ENCODE measurements around the gene SPTBN2. TPM values are rescaled to one million over a fixed set of nuclear protein-coding genes. Genes with fewer than 3 reads are reported as not detected.

SPTBN2 gene
- total and polyA plus RNA-seq, 2 of the 8 experiments (the other 6 are each of a cell fraction or from before 2014, with no cell fraction given): 19.1 to 69.0 TPM

- H3K79me1 ChIP-seq (ENCODE audit: low read depth, low read length): no peaks in the 10 kb centered on the region
- ChIA-PET POLR2A (ENCODE audit: partially characterized antibody) (no interaction called here), CTCF (ENCODE audit: partially characterized antibody) (interaction anchor here (0.9 to 1.8 kb wide), 6 partner anchors 8 to 275 kb away, joined by 3 to 5 read pairs (median 4); no protein-coding TSS in a partner anchor)
- no peak overlapping the region for H3K4ac ChIP-seq (replicated peaks; ENCODE audit: insufficient read length, low read depth, low read length)
- peaks cover 0 to 2% of the 10 kb centered on the region in 2 experiments for H4K20me1 ChIP-seq (replicated peaks in 1 of 2; ENCODE audit: control insufficient read depth in 1 of 2, insufficient read depth in 2 of 2, low read length in 2 of 2)
- H4K5ac ChIP-seq (ENCODE audit: insufficient read length, low read depth, low read length): no peak overlapping the region
- no peaks in the 10 kb centered on the region for H3K9me3 ChIP-seq (ENCODE audit: insufficient read depth in 2 of 2, low read depth in 1 of 2, low read length in 1 of 2)
- no peak overlapping the region for H2BK5ac ChIP-seq (ENCODE audit: low read depth, low read length)
- H2BK120ac ChIP-seq (replicated peaks; ENCODE audit: low read depth, low read length): no peak overlapping the region
- H3K27me3 ChIP-seq (replicated peaks in 1 of 4; ENCODE audit: control insufficient read depth in 3 of 4, extremely low read depth in 1 of 4, insufficient read depth in 3 of 4, low read length in 3 of 4): no peaks in the 10 kb centered on the region
- no peak overlapping the region for H3K14ac ChIP-seq (ENCODE audit: insufficient read length)
- DNase-seq (ENCODE audit: low read depth in 1 of 2, low spot score in 2 of 2) (no peak), FAIRE-seq (no peak)
- H2BK12ac ChIP-seq (ENCODE audit: low read depth, low read length): no peak overlapping the region
- H3K4me1 ChIP-seq (replicated peaks in 1 of 4; ENCODE audit: control insufficient read depth in 3 of 4, insufficient read depth in 4 of 4, low read length in 3 of 4): no peaks in the 10 kb centered on the region
- H3K23ac ChIP-seq (ENCODE audit: insufficient read length): no peak overlapping the region
- H2AK5ac ChIP-seq (ENCODE audit: low read depth, low read length): no peak overlapping the region
- no peak overlapping the region for H2BK15ac ChIP-seq (ENCODE audit: low read length)
- H4K8ac ChIP-seq (ENCODE audit: extremely low read depth, insufficient read depth, low read length): no peak overlapping the region
- TF ChIP-seq NRF1 (IDR thresholded peaks at IDR 0.05; ENCODE audit: low read depth, low read length) (no peak), CEBPB (IDR thresholded peaks at IDR 0.05; ENCODE audit: low read depth, low read length) (no peak), EZH2 (IDR thresholded peaks at IDR 0.05; ENCODE audit: low read depth, low read length, severe bottlenecking) (no peak), EP300 (IDR thresholded peaks at IDR 0.05; ENCODE audit: borderline replicate concordance in 1 of 2, low read depth in 2 of 2, low read length in 2 of 2) (no peak), RXRA (IDR thresholded peaks at IDR 0.05; ENCODE audit: insufficient read depth, low read depth, low read length) (no peak), ATF2 (IDR thresholded peaks at IDR 0.05; ENCODE audit: low read length) (no peak), SAP30 (IDR thresholded peaks at IDR 0.05; ENCODE audit: insufficient read depth, insufficient replicate concordance, low read length) (no peak), TAF1 (IDR thresholded peaks at IDR 0.05; ENCODE audit: low read depth, low read length) (no peak), KDM5A (IDR thresholded peaks at IDR 0.05; ENCODE audit: low read length) (no peak), CTBP2 (IDR thresholded peaks at IDR 0.05; ENCODE audit: borderline replicate concordance, insufficient read depth, insufficient read length, low read length) (no peak), KDM4A (IDR thresholded peaks at IDR 0.05; ENCODE audit: low read depth, low read length, severe bottlenecking) (no peak), POLR2A (IDR thresholded peaks at IDR 0.05; ENCODE audit: control extremely low read depth in 1 of 2, low read depth in 2 of 2, low read length in 2 of 2) (no peak)
- H2AFZ ChIP-seq (ENCODE audit: low read length): no peak overlapping the region
- 85% methylated on average over 2 of the region's 2 CpGs; no CpG with 5 or more reads in 1 of the 2 experiments for WGBS, 2 experiments (ENCODE audit: extremely low coverage in 1 of 2, insufficient coverage in 1 of 2, insufficient read length in 1 of 2, insufficient replicate concordance in 2 of 2, low coverage in 1 of 2, low lambda C conversion rate in 2 of 2, missing lambda C conversion rate in 1 of 2)
- H3K79me2 ChIP-seq (ENCODE audit: control insufficient read depth in 1 of 2, insufficient read depth in 2 of 2, low read length in 2 of 2): no peaks in the 10 kb centered on the region
- no peak overlapping the region for H3K27ac ChIP-seq (ENCODE audit: low read depth, low read length)
- H4K91ac ChIP-seq (replicated peaks; ENCODE audit: insufficient read length, low read length): no peak overlapping the region
- H3K36me3 ChIP-seq (ENCODE audit: control insufficient read depth in 2 of 4, insufficient read depth in 4 of 4, low read length in 3 of 4): peaks cover 0 to 6% (median 2%) of the 10 kb centered on the region in 4 experiments; a peak in 3 of 8 replicates
- no peak overlapping the region for H3K4me2 ChIP-seq (ENCODE audit: insufficient read depth in 1 of 2, low read depth in 2 of 2, low read length in 2 of 2)
- no peak overlapping the region for H3K9ac ChIP-seq (replicated peaks in 1 of 4; ENCODE audit: extremely low read depth in 1 of 4, low read depth in 3 of 4, low read length in 3 of 4)
- no peaks in the 10 kb centered on the region for H3K23me2 ChIP-seq (ENCODE audit: low read depth, low read length)
- H3K56ac ChIP-seq (replicated peaks; ENCODE audit: insufficient read length, low read depth, low read length): no peak overlapping the region
- no peak overlapping the region for H2BK20ac ChIP-seq (ENCODE audit: low read length)
- no peak overlapping the region for H3K18ac ChIP-seq (ENCODE audit: extremely low read depth, low read length)
- no peak overlapping the region for H3K4me3 ChIP-seq (ENCODE audit: extremely low read depth in 1 of 4, insufficient read depth in 2 of 4, low read depth in 3 of 4, low read length in 4 of 4)
Observed at GRCh38 chr11:66766681-66767080, 37.7 kb upstream of the SPTBN2 start.

Measured in H1 (cell line).